Loucy (cell line): ENCODE data around the gene ROR1.

Experiments used
- EZH2phosphoT487 ChIP-seq: fragments of 200-600 bp; IDR thresholded peaks from 2 replicates; pipeline ENCODE4 v1.6.1; 2018; ENCODE audit warnings: antibody characterized with exemption, mild to moderate bottlenecking, moderate library complexity, borderline replicate concordance
- TF ChIP-seq, protein P1 (sequence below): fragments of 200-600 bp; sonication (generic); conservative IDR thresholded peaks from 2 replicates; pipeline ENCODE4 v1.5.1; 2014; ENCODE audit warnings: mild to moderate bottlenecking, antibody characterized with exemption, low read length

DNA sequence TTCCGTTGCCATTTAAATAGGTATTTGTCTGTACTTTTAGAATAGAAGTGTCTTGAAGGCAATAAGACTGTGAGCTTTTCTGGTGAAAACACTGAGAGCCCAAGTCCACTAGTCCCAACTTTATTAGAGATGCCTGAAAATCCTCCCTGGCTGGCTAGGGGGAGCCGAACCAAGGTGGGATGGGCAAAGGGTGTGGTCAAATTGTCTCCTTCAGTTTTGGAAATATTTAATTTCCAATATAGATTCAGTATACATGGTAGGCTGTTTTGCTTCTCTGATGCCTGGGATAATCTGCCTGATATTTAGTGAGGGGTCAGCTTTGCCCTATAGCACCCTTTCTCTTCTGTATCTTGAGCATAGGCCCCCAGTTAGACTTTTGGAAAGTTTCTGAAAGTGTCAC, 3.5 kb downstream of the ROR1 start:
- TF ChIP-seq, protein P1, sequence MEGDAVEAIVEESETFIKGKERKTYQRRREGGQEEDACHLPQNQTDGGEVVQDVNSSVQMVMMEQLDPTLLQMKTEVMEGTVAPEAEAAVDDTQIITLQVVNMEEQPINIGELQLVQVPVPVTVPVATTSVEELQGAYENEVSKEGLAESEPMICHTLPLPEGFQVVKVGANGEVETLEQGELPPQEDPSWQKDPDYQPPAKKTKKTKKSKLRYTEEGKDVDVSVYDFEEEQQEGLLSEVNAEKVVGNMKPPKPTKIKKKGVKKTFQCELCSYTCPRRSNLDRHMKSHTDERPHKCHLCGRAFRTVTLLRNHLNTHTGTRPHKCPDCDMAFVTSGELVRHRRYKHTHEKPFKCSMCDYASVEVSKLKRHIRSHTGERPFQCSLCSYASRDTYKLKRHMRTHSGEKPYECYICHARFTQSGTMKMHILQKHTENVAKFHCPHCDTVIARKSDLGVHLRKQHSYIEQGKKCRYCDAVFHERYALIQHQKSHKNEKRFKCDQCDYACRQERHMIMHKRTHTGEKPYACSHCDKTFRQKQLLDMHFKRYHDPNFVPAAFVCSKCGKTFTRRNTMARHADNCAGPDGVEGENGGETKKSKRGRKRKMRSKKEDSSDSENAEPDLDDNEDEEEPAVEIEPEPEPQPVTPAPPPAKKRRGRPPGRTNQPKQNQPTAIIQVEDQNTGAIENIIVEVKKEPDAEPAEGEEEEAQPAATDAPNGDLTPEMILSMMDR = peak; percentile 27
- TF ChIP-seq EZH2phosphoT487 = no peak
